GM21367 (cell line): ENCODE measurements around the gene CDR2.
"Not testable (repeated sequence)": the region's sequence is repeated elsewhere in the genome, so short reads cannot be mapped to it uniquely, and the experiment has no call there.

Source experiments
- ATAC-seq: cut with Tn5 transposase; IDR thresholded peaks from one replicate; pipeline ENCODE4 v1.9.1; 2021; ENCODE audit not compliant: unreplicated experiment

The CDR2 gene

DNA sequence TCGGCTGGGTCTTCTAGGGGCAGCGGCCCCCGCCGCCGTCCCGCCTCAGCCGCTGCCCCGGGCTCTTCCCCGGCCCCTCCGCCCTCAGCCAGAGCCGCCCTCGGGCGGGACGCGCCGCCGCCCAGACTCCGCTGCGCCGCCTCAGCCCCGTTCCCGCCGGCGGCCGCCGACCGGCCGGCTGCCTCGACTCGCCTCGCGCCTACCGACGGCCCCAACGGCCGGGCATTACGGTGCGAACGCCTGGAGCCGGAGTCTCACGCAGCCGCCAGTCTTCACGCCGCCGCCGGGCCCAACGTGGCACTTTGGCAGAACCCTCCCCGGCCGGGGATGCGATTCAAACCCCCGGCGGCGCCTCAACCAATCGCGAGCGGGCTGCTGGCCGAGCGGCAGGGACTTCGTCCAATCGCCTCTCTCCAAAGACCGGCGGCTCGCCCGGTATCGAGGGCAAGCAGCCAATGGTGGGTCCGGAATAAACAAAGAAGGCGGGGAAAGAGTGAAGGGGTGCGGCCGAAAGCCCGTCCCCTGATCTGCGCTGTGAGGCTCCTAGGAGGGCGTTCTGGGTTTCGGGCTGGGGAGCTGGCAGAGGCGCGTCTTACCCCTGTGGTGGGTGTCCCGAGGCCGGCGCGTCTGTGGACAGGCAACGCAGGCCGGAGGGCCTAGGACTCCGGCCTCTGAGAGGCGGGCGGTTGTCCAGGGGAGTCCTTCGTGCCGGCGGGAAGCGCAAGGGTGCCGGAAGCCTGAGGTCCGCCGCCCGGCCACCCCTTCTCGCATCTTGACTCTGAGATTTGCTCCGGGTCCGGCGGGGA, at the start of gene CDR2:
Gene CDR2 (minus strand): TSS at position 309 of the 806 bp plus-strand sequence. CDS start 310 bp downstream, outside the sequence.
- peak; percentile 78 for ATAC-seq

GRCh38 chr16:22423716-22424115, 49.3 kb upstream of the CDR2 start:
- no peak for ATAC-seq

DNA sequence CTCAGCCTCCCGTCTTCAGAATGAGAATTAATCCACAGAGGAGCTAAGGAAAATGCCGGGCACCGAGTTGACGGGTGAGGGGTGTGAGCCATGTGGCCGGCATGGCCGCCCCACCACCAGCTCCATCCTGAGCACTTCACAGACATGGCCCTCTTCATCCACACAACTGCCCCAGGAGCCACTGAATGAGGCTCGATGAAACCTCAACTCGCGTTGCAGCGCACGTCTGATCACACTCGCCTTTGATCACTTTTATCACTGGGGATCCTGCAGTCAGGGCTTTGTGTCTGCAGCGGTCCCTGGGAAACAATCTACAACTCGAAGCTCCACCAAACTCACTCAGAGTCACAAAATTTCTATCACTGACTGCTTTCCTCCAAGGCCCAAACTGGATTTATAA, 46.7 kb upstream of the CDR2 start:
- ATAC-seq: no peak

- no peak for ATAC-seq
Observed at GRCh38 chr16:22420606-22421135, 46.3 kb upstream of the CDR2 start.

DNA sequence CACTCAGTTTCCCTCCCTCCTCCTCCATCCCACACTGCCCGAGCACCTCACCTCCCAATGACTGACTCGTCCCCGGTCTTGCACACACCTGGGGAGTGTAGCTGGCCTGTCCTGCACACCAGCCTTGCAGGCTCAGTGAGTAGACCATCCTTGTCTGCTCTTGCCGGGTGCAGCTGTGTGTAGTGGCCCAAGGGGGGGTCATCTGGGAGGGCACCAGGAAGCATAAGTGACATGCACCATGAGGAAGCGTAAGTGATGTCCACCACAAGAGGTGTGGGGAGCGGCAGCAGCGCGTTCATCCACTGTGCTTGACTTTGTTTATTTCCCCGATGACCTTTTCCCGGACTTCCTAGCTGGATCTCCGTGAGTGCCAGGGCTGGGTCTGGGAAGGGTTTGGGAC, 45.5 kb upstream of the CDR2 start:
- ATAC-seq: no peak

DNA sequence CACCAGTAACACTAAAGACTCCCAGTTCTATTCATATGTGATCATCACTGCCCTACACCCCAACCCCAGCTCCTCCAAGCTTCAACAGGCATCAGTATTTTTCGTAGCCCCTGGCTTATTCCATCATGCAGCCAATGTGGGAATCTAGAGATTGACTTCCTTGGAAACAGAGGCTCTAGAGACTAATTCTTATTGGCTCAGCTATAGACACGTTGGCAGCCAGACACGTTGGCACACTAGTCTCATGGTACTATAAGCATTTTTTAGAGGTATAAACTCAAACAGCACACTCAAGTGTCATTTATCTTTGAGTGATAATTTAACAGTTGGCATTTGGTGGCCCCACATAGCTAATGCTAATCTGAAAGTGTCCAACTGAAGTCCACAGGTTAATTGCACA, 44.4 kb upstream of the CDR2 start:
- no peak for ATAC-seq

- not testable (repeated sequence) for ATAC-seq
Observed at GRCh38 chr16:22417798-22418197, 43.4 kb upstream of the CDR2 start.

DNA sequence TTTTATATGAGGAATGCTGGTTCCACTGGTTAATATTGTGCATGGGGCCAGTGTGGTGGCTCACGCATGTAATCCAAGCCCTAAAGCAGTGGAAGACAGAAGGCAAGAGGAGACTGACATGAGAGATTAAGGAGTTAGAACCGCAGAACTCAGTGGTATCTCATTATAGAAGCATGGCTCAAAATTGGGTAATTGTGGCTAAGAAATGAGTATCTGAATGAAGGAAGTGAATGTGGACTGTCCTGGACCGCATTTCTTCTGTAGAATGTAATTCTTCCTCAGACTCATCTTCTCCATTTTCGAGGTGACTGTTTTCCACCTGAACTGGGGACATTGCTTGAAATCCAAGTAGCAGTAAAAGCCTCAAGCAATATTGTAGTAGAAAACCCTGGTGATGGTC, 42.6 kb upstream of the CDR2 start:
- ATAC-seq: no peak

DNA sequence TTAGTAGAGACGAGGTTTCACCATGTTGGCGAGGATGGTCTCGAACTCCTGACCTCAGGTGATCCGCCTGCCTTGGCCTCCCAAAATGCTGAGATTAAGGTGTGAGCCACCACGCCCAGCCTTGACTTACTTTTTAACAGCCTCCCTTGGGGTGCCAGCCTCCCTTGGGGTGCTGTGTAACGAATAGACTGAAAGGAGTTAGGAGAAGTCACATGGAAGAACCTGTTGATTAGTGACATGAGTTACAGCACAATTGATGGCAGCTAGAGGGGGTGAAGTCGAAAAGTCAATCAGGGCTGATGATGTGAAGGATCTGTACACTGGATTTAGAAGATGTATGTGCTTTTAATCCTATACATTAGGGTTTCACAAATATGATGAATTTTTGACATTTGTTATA, 39.4 kb upstream of the CDR2 start:
- no peak for ATAC-seq

- no peak for ATAC-seq
Observed at GRCh38 chr16:22407486-22407885, 33.1 kb upstream of the CDR2 start.

- ATAC-seq: no peak
Observed at GRCh38 chr16:22402191-22402590, 27.8 kb upstream of the CDR2 start.

GRCh38 chr16:22400900-22401299, 26.5 kb upstream of the CDR2 start:
- no peak for ATAC-seq

DNA sequence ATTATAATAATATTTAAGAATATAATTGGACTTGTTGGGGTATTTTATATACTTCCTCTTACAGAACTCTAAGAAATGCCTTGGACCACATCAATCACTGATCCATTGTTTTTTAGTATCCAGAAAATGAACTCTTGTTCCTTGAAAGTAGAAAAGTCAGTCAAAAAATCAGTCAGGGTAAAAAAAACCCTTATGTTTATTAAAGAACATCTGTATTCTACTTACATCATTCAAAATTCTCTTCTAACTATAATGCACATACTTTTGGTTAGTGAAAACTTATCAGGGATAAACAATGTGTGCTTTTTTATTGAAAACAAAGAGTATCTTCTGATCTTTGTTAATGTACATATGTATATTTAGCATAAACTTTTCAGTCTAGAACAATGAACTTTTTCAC, 23.5 kb upstream of the CDR2 start:
- no peak for ATAC-seq

DNA sequence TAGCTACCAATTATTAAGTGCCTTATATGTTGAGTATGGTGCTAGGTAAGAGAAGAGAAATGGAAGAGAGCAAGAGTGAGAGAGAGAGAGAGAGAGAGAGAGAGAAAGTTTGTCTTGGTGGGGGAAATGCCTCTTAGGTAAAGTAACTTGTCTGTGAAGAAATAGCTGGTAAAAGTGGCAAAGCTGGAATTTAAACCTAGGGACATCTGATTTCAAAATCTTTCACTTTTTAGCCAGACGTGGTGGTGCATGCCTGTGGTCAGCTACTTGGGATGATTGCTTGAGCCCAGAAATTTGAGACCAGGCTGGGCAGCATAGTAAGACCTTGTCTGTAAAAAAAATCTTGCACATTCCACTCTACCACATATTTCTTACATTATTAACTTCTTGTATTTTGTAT, 23.0 kb upstream of the CDR2 start:
- ATAC-seq: no peak

DNA sequence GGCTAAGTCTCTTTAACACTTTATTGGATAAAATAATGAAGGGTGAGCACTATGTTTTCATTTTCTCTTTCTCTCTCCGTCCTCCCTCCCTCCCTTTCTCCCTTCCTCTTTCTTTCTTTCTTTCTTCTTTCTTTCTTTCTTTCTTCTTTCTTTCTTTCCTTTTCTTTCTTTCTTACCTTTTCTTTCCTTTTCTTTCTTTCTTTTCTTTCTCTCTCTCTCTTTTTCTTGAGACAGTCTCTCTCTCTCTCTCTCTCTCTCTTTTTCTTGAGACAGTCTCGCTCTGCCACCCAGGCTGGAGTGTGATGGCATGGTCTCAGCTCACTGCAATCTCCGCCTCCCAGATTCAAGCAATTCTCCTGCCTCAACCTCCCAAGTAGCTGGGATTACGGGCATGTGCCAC, 21.5 kb upstream of the CDR2 start:
- no peak for ATAC-seq

- ATAC-seq: no peak
Observed at GRCh38 chr16:22394121-22394520, 19.7 kb upstream of the CDR2 start.

GRCh38 chr16:22388101-22388644, 13.8 kb upstream of the CDR2 start:
- no peak for ATAC-seq

GRCh38 chr16:22386976-22387375, 12.6 kb upstream of the CDR2 start:
- no peak for ATAC-seq

- no peak for ATAC-seq
Observed at GRCh38 chr16:22385196-22385595, 10.8 kb upstream of the CDR2 start.

DNA sequence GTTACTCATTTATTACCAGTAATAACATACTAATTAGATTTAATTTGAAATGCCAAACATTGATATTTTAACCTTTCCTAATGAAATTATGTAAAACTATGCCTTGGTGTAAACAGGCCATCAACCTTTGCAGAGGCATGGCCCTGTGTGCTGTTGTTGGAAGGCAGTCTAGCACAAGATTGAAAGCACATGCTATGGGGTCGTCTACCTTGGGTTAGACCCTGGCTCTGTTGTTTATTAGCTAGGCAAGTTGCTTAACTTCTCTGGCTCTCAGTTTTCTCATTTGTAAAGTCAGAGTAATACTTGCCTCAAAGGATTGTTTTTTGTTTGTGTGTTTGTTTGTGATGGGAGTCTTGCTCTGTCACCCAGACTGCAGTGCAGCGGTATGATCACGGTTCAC, 9.4 kb upstream of the CDR2 start:
- no peak for ATAC-seq

GRCh38 chr16:22381392-22381791, 7.0 kb upstream of the CDR2 start:
- ATAC-seq: no peak

DNA sequence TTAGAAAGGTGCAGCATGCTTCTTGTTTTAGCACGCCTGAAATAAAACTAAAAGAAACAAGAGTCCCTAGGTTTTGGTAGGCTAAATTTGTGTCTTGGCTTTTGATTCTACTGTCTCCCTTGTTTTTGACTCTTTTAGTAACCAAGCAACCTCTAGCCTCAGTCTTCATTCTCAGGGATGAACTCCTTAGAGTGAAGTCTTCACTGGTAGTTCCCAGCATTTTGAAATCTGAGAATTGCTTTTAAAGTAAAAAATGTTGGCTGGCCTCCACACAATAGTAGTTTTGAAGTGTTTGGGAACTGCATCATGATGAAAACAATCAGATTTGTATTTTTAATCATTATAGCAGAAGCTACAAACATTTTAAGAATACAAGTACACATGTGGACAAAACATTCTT, 6.1 kb upstream of the CDR2 start:
- ATAC-seq: no peak

- ATAC-seq: no peak
Observed at GRCh38 chr16:22379656-22380055, 5.2 kb upstream of the CDR2 start.
